VCaP (cell line): Measurements from ENCODE around the gene MRPL39.
"Not testable (repeated sequence)": the region's sequence is repeated elsewhere in the genome, so short reads cannot be mapped to it uniquely, and the experiment has no call there.

Experiments used
- H3K27ac ChIP-seq: fragments of 450-650 bp; 2 replicates; pipeline ENCODE4 v1.5.1; 2017
- TF ChIP-seq, protein P1 (sequence below): fragments of 450-650 bp; conservative IDR thresholded peaks from 2 replicates; pipeline ENCODE4 v1.5.1; 2017; ENCODE audit warnings: mild to moderate bottlenecking, moderate library complexity

Gene MRPL39

DNA sequence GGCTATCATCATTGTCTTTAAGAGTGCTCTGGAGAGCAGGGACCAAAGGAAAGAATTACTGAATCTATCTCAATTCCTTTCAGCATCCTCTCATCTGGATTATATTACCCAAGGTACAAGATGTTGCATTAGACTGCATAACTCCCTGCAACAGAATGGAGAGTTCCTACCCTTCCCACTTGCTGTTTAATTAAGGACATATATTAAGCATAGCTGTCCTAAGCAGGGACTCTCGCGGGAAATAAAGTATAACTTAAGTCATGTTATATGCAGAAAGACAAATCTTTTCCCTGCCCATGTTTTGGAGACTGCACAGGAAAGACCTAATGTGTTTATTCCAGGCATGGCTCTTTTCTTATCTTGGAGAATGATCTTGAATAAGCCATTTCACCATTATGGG is 25.0 kb upstream of the MRPL39 start:
- no peak overlapping the region for H3K27ac ChIP-seq
- TF ChIP-seq, protein P1, sequence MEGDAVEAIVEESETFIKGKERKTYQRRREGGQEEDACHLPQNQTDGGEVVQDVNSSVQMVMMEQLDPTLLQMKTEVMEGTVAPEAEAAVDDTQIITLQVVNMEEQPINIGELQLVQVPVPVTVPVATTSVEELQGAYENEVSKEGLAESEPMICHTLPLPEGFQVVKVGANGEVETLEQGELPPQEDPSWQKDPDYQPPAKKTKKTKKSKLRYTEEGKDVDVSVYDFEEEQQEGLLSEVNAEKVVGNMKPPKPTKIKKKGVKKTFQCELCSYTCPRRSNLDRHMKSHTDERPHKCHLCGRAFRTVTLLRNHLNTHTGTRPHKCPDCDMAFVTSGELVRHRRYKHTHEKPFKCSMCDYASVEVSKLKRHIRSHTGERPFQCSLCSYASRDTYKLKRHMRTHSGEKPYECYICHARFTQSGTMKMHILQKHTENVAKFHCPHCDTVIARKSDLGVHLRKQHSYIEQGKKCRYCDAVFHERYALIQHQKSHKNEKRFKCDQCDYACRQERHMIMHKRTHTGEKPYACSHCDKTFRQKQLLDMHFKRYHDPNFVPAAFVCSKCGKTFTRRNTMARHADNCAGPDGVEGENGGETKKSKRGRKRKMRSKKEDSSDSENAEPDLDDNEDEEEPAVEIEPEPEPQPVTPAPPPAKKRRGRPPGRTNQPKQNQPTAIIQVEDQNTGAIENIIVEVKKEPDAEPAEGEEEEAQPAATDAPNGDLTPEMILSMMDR, result no peak

DNA sequence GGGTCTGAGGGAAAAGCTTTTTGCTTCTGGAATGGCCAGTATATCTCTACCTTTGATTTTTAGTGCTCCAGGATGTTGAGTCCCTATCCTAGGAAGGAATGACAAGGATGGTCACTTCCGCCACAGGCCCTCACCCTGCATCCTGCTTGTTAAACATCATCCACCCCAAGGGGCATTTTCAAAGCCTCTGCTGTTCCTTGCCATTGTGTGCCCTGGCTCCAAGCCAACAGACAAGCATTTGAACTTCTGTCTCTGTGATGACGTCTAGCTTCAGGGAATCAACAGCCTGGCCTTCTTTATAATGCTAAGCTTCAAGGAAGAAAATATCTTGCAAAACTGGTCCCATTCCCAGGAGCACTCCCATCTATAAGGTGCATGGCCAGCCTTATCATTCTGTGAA is 19.5 kb upstream of the MRPL39 start:
- TF ChIP-seq, protein P1, result no peak
- H3K27ac ChIP-seq, result no peak overlapping the region

DNA sequence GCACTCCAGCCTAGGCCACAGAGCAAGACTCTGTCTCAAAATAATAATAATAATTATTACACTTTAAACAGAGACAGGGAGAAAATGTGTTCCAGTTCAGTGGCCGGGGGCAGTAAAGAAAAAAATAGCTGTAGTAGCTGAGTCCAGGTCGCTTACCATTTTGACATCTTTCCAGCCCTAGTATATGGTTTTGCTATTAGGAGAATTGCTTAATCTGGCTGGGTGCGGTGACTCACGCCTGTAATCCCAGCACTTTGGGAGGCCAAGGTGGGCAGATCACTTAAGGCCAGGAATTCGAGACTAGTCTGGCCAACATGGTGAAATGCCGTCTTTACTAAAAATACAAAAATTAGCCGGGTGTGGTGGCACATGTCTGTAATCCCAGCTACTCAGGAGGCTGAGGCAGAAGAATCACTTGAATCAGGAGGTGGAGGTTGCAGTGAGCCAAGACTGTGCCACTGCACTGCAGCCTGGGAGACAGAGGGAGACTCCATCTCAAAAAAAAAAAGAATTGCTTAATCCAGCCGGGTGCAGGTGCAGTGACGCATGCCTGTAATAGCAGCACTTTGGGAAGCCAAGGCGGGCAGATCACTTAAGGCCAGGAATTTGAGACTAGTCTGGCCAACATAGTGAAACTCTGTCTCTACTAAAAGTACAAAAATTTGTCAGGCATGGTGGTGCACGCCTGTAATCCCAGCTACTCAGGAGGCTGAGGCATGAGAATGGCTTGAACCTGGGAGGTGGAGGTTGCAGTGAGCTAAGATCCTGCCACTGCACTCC is 18.7 kb upstream of the MRPL39 start:
- H3K27ac ChIP-seq, result not testable (repeated sequence)

DNA sequence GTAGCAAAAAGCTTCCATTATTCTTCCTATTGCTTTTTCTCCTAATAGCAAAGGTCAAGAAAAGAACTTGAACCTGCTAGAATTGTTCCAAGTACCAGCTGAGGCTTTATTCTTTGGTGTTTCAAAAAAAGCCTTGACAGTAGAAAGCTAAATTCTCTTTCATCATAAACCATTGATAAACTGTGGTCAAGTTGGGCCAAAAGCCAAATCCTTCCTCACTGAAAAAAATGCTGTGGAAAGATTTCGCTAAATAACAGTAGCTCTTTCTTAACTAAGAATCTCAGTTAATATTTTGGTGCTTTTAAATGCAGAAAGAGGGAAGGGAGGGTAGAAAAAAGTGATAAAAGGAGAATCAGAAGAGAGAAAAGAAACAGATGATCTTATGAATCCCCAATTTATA is 17.8 kb upstream of the MRPL39 start:
- H3K27ac ChIP-seq, result no peak overlapping the region
- TF ChIP-seq, protein P1, result no peak

DNA sequence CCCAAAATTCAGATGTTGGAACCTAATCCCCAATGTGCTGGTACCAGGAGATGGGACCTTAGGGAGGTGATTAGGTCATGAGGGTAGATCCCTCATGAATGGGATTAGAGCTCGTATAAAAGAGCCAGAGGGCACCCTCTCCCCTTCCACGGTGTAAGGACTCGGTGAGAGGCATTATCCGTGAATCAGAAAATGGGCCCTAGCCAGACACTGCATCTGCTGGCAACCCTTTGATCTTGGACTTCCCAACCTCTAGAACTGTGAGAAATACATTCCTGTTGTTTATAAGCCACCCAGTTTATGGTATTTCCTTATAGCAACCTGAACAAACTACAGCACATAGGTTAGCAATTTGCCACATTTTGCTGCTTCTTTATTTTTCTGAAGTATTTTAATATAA is 17.2 kb upstream of the MRPL39 start:
- TF ChIP-seq, protein P1, result no peak

DNA sequence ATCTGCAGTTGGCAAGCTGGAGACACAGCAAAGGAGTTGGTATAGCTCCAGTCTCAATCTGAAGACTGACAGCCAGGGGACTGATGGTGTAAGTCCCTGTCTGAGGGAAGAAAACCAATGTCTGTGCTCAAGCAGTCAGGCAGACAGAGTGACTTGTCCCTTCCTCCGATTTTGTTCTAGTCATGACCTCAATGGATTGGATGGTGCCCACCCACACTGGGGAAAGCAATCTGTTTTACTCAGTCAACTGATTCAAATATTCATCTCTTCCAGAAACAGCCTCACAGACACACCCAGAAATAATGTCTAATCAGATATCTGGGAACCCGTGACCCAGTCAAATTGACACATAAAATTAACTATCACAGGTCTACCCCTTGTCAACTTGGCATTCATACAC is 11.9 kb upstream of the MRPL39 start:
- TF ChIP-seq, protein P1, result no peak

More for the DNA sequence above, 17.2 kb upstream of the MRPL39 start:
- no peak overlapping the region for H3K27ac ChIP-seq

DNA sequence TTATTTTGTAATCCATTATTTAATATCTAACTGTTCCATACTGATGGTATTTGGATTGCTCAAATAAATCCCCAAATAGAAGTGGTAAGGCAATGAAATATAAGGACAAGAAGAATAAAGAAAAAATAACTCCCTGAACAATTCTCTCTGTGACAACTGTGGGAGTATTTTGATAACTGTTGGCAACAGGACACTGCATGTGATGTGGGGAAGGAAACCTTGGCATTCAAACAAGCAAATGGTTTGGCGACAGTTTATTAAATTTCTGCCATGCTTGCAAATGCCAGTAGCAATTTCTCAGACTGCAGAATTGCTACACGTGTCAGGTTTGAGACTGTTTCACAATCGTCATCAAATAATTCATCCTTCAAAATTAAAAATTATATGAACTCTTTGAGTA is 8.6 kb upstream of the MRPL39 start:
- no peak overlapping the region for H3K27ac ChIP-seq
- TF ChIP-seq, protein P1, result no peak

More for the DNA sequence above, 11.9 kb upstream of the MRPL39 start:
- no peak overlapping the region for H3K27ac ChIP-seq

DNA sequence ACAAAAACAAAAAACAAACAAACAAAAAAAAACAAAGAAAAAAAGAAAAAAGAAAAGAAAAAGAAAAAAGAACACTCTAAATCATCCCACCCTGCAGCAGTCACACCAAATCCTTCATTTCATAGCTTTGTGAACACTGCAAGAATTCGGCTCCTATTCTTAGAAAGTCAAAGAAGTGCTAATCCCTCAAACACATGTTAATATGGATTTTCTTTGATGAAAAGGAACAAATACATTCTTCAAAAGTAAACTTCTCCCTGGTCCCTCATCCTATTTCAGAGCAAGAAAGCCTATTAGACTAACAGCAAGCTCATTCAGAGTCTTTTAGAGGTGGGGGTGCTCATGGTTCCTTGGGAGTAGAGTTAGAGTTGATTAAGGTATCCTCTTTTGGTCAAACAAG is 7.2 kb upstream of the MRPL39 start:
- no peak overlapping the region for H3K27ac ChIP-seq

More for the DNA sequence above, 7.2 kb upstream of the MRPL39 start:
- TF ChIP-seq, protein P1, result no peak
